ENCODE data around the gene HIP1R. TPM values are rescaled to one million over a fixed set of nuclear protein-coding genes. Genes with fewer than 3 reads are reported as not detected.

The HIP1R gene
- total and polyA plus RNA-seq, 2 of the 8 experiments (the other 6 are each of a cell fraction or from before 2014, with no cell fraction given) = 11.2 to 14.5 TPM

GRCh38 chr12:122891661-122892525, 56.6 kb downstream of the HIP1R start (continued):
- TF ChIP-seq SRF (IDR thresholded peaks at IDR 0.05; ENCODE audit: low read depth, low read length) (peak; percentile 74), POU5F1 (IDR thresholded peaks at IDR 0.05; ENCODE audit: low read depth, low read length) (no peak), FOSL1 (IDR thresholded peaks at IDR 0.05; ENCODE audit: insufficient read depth, low read depth, low read length) (no peak)
- TF ChIP-seq, protein P1, sequence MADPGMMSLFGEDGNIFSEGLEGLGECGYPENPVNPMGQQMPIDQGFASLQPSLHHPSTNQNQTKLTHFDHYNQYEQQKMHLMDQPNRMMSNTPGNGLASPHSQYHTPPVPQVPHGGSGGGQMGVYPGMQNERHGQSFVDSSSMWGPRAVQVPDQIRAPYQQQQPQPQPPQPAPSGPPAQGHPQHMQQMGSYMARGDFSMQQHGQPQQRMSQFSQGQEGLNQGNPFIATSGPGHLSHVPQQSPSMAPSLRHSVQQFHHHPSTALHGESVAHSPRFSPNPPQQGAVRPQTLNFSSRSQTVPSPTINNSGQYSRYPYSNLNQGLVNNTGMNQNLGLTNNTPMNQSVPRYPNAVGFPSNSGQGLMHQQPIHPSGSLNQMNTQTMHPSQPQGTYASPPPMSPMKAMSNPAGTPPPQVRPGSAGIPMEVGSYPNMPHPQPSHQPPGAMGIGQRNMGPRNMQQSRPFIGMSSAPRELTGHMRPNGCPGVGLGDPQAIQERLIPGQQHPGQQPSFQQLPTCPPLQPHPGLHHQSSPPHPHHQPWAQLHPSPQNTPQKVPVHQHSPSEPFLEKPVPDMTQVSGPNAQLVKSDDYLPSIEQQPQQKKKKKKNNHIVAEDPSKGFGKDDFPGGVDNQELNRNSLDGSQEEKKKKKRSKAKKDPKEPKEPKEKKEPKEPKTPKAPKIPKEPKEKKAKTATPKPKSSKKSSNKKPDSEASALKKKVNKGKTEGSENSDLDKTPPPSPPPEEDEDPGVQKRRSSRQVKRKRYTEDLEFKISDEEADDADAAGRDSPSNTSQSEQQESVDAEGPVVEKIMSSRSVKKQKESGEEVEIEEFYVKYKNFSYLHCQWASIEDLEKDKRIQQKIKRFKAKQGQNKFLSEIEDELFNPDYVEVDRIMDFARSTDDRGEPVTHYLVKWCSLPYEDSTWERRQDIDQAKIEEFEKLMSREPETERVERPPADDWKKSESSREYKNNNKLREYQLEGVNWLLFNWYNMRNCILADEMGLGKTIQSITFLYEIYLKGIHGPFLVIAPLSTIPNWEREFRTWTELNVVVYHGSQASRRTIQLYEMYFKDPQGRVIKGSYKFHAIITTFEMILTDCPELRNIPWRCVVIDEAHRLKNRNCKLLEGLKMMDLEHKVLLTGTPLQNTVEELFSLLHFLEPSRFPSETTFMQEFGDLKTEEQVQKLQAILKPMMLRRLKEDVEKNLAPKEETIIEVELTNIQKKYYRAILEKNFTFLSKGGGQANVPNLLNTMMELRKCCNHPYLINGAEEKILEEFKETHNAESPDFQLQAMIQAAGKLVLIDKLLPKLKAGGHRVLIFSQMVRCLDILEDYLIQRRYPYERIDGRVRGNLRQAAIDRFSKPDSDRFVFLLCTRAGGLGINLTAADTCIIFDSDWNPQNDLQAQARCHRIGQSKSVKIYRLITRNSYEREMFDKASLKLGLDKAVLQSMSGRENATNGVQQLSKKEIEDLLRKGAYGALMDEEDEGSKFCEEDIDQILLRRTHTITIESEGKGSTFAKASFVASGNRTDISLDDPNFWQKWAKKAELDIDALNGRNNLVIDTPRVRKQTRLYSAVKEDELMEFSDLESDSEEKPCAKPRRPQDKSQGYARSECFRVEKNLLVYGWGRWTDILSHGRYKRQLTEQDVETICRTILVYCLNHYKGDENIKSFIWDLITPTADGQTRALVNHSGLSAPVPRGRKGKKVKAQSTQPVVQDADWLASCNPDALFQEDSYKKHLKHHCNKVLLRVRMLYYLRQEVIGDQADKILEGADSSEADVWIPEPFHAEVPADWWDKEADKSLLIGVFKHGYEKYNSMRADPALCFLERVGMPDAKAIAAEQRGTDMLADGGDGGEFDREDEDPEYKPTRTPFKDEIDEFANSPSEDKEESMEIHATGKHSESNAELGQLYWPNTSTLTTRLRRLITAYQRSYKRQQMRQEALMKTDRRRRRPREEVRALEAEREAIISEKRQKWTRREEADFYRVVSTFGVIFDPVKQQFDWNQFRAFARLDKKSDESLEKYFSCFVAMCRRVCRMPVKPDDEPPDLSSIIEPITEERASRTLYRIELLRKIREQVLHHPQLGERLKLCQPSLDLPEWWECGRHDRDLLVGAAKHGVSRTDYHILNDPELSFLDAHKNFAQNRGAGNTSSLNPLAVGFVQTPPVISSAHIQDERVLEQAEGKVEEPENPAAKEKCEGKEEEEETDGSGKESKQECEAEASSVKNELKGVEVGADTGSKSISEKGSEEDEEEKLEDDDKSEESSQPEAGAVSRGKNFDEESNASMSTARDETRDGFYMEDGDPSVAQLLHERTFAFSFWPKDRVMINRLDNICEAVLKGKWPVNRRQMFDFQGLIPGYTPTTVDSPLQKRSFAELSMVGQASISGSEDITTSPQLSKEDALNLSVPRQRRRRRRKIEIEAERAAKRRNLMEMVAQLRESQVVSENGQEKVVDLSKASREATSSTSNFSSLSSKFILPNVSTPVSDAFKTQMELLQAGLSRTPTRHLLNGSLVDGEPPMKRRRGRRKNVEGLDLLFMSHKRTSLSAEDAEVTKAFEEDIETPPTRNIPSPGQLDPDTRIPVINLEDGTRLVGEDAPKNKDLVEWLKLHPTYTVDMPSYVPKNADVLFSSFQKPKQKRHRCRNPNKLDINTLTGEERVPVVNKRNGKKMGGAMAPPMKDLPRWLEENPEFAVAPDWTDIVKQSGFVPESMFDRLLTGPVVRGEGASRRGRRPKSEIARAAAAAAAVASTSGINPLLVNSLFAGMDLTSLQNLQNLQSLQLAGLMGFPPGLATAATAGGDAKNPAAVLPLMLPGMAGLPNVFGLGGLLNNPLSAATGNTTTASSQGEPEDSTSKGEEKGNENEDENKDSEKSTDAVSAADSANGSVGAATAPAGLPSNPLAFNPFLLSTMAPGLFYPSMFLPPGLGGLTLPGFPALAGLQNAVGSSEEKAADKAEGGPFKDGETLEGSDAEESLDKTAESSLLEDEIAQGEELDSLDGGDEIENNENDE (IDR thresholded peaks at IDR 0.05; ENCODE audit: insufficient replicate concordance, low read length) = peak; percentile 11
